Measurements from ENCODE around the gene NSUN2.

NSUN2 gene

GRCh38 chr5:6633469-6634245, 813 bp upstream of the NSUN2 start (continued):
- TF ChIP-seq ZNF549 (tag by site-specific recombination; IDR thresholded peaks at IDR 0.05) (no peak), SP3 (tag by site-specific recombination; IDR thresholded peaks at IDR 0.05) (peak; percentile 36; the same call in 1 of the 2 replicates), ZNF560 (tag by site-specific recombination; IDR thresholded peaks at IDR 0.05; ENCODE audit: borderline replicate concordance) (no peak), REPIN1 (tag by site-specific recombination; IDR thresholded peaks at IDR 0.05; ENCODE audit: low read depth) (no peak), SETDB1 (IDR thresholded peaks at IDR 0.05; ENCODE audit: insufficient read length, low read length) (no peak), SALL2 (tag by site-specific recombination; IDR thresholded peaks at IDR 0.05; ENCODE audit: borderline replicate concordance) (no peak), ZNF423 (tag by site-specific recombination; IDR thresholded peaks at IDR 0.05) (peak; percentile 33), MZF1 (tag by site-specific recombination; IDR thresholded peaks at IDR 0.05; ENCODE audit: borderline replicate concordance) (peak; percentile 21; the same call in 1 of the 2 replicates), ZNF398 (tag by site-specific recombination; IDR thresholded peaks at IDR 0.05) (0 out of 2 replicates have a peak, but pooled peaks have one; percentile 34), ZNF830 (tag by site-specific recombination; IDR thresholded peaks at IDR 0.05; ENCODE audit: low read depth) (no peak), YY1 (tag by site-specific recombination; IDR thresholded peaks at IDR 0.05) (0 out of 2 replicates have a peak, but pooled peaks have one; percentile 19), ZNF529 (tag by site-specific recombination; IDR thresholded peaks at IDR 0.05; ENCODE audit: insufficient replicate concordance) (no peak), ZNF518A (tag by site-specific recombination; conservative IDR thresholded peaks at IDR 0.05; ENCODE audit: low read depth) (no peak), GLIS1 (tag by site-specific recombination; IDR thresholded peaks at IDR 0.05) (peak; percentile 73), ZNF670 (tag by site-specific recombination; IDR thresholded peaks at IDR 0.05; ENCODE audit: low read depth) (no peak), GLIS2 (tag by site-specific recombination; IDR thresholded peaks at IDR 0.05) (peak; percentile 82), ZBTB11 (tag by site-specific recombination; conservative IDR thresholded peaks at IDR 0.05; ENCODE audit: low read depth) (peak; percentile 36; the same call in 1 of the 2 replicates), ZBTB17 (tag by site-specific recombination; IDR thresholded peaks at IDR 0.05) (peak; percentile 48; the same call in 1 of the 2 replicates), ZBTB7A (tag by site-specific recombination; IDR thresholded peaks at IDR 0.05; ENCODE audit: low read depth) (no peak), ZSCAN23 (tag by site-specific recombination; IDR thresholded peaks at IDR 0.05) (no peak)
